ENCODE measurements around the gene CCDC200. TPM values are rescaled to one million over a fixed set of nuclear protein-coding genes. Genes with fewer than 3 reads are reported as not detected.

CCDC200 gene
- total and polyA plus RNA-seq, 2 of the 13 experiments (the other 11 are each of a cell fraction or from before 2014, with no cell fraction given), result not detected

DNA sequence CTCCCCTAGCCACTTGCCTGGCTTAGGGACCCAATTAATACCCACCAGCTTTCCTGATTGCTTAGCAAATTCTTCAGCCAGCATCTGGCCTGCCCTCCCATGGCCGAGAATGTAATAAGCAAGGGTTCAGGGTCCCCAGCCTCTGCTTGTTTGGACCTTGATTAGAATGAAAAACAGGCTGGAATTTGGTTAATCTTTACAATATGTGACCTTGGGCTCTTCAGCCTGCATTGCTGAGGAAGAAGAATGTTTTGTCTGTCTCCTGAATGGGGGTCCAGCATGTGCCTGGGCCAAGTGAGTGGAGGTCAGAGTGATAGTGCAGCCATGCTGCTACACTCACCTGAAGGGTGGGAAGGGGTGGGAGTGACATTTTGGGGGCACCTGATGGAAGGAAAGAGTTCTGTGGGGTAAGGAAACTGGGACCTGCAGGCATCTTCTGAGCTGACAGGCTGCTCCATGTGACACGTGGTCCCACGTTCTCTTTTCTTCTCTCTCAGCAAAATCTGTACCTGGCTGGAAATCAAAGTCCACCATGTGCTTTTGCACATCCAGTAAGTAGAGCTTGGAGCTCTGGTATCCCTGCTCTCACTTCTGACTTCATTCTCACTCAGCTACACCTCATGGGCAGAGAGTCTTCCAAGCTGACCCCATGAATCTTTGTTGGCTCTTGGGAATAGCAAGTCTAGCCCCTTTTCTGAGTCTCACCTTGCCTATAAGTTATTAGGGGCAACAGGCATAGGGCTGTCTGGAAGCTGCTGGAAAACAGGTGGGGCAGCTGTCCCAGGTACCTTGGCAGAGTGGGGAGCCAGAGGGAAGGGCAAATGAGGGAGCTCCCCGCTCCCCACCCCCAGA, 11.4 kb downstream of the CCDC200 start (continued):
- TF ChIP-seq ZNF367 (CRISPR knock-in tag; IDR thresholded peaks at IDR 0.05; ENCODE audit: borderline replicate concordance), result no peak
- TF ChIP-seq PRPF4 (IDR thresholded peaks at IDR 0.05; ENCODE audit: low read depth, low read length, poor library complexity, severe bottlenecking), result no peak
- TF ChIP-seq JUNB (CRISPR knock-in tag; IDR thresholded peaks at IDR 0.05; ENCODE audit: borderline replicate concordance), result 0 out of 2 replicates have a peak, but pooled peaks have one; percentile 40
- TF ChIP-seq ZNF609 (CRISPR knock-in tag; IDR thresholded peaks at IDR 0.05; ENCODE audit: borderline replicate concordance), result peak; percentile 76
- TF ChIP-seq GATA4 (IDR thresholded peaks at IDR 0.05; ENCODE audit: borderline replicate concordance, low read depth), result peak; percentile 27; the same call in 1 of the 2 replicates
- TF ChIP-seq HOXA7 (CRISPR knock-in tag; IDR thresholded peaks at IDR 0.05), result no peak
- no peak; the same call in 1 of the 2 replicates for TF ChIP-seq DNMT1 (CRISPR knock-in tag; IDR thresholded peaks at IDR 0.05)
- peak; percentile 66; the same call in 1 of the 2 replicates for TF ChIP-seq AKAP8 (CRISPR knock-in tag; IDR thresholded peaks at IDR 0.05)
- TF ChIP-seq GTF3A (CRISPR knock-in tag; conservative IDR thresholded peaks at IDR 0.05), result no peak
- TF ChIP-seq ZBED4 (CRISPR knock-in tag; IDR thresholded peaks at IDR 0.05; ENCODE audit: borderline replicate concordance), result peak; percentile 91
- 0 out of 2 replicates have a peak, but pooled peaks have one; percentile 23 for TF ChIP-seq ZNF326 (CRISPR knock-in tag; IDR thresholded peaks at IDR 0.05; ENCODE audit: borderline replicate concordance)
- TF ChIP-seq PHF8 (CRISPR knock-in tag; IDR thresholded peaks at IDR 0.05), result peak; percentile 49
- peak; percentile 88; the same call in 1 of the 2 replicates for TF ChIP-seq ZNF710 (CRISPR knock-in tag; IDR thresholded peaks at IDR 0.05; ENCODE audit: borderline replicate concordance)
- TF ChIP-seq ZNF180 (CRISPR knock-in tag; IDR thresholded peaks at IDR 0.05; ENCODE audit: borderline replicate concordance, low read depth), result no peak
- peak; percentile 69; the same call in 1 of the 2 replicates for TF ChIP-seq ZNF703 (CRISPR knock-in tag; IDR thresholded peaks at IDR 0.05; ENCODE audit: borderline replicate concordance)
- no peak; the same call in 1 of the 2 replicates for TF ChIP-seq NCOA1 (CRISPR knock-in tag; IDR thresholded peaks at IDR 0.05)
- no peak; the same call in 1 of the 2 replicates for TF ChIP-seq ZNF431 (CRISPR knock-in tag; IDR thresholded peaks at IDR 0.05; ENCODE audit: borderline replicate concordance, low read depth)

Data from HepG2 (cell line).